ENCODE results near the gene PDE4B.

GRCh38 chr1:66271216-66271903, 478.7 kb downstream of the PDE4B start:
- TF ChIP-seq ZNF436 (CRISPR knock-in tag; IDR thresholded peaks at IDR 0.05) (no peak), POLR2AphosphoS5 (IDR thresholded peaks at IDR 0.05; ENCODE audit: control insufficient read depth, insufficient read depth, low read depth, low read length) (no peak), CTCF (IDR thresholded peaks at IDR 0.05 in 2 of 3, conservative IDR thresholded peaks at IDR 0.05 in 1 of 3; ENCODE audit: insufficient read depth in 2 of 3, low read depth in 1 of 3, low read length in 3 of 3) (no peak), CBFB (CRISPR knock-in tag; IDR thresholded peaks at IDR 0.05) (no peak), FOXJ3 (CRISPR knock-in tag; IDR thresholded peaks at IDR 0.05) (no peak), RAD21 (CRISPR knock-in tag; conservative IDR thresholded peaks at IDR 0.05 in 1 of 2, IDR thresholded peaks at IDR 0.05 in 1 of 2) (no peak), BRF1 (IDR thresholded peaks at IDR 0.05; ENCODE audit: borderline replicate concordance, extremely low read depth, insufficient read length) (no peak), E2F6 (IDR thresholded peaks at IDR 0.05; ENCODE audit: borderline replicate concordance in 1 of 2, extremely low read depth in 1 of 2, insufficient read depth in 1 of 2, insufficient read length in 1 of 2, low read depth in 1 of 2, low read length in 1 of 2, poor library complexity in 1 of 2, severe bottlenecking in 1 of 2) (no peak), CEBPB (tag; IDR thresholded peaks at IDR 0.05) (no peak), HDAC2 (IDR thresholded peaks at IDR 0.05) (no peak), SETDB1 (IDR thresholded peaks at IDR 0.05; ENCODE audit: low read length) (no peak), CBX5 (IDR thresholded peaks at IDR 0.05; ENCODE audit: borderline replicate concordance, low read depth) (no peak), DNMT1 (IDR thresholded peaks at IDR 0.05) (no peak), HOXB6 (CRISPR knock-in tag; IDR thresholded peaks at IDR 0.05; ENCODE audit: borderline replicate concordance) (no peak)
